Measurements from ENCODE around the gene EDIL3.

EDIL3 gene

DNA sequence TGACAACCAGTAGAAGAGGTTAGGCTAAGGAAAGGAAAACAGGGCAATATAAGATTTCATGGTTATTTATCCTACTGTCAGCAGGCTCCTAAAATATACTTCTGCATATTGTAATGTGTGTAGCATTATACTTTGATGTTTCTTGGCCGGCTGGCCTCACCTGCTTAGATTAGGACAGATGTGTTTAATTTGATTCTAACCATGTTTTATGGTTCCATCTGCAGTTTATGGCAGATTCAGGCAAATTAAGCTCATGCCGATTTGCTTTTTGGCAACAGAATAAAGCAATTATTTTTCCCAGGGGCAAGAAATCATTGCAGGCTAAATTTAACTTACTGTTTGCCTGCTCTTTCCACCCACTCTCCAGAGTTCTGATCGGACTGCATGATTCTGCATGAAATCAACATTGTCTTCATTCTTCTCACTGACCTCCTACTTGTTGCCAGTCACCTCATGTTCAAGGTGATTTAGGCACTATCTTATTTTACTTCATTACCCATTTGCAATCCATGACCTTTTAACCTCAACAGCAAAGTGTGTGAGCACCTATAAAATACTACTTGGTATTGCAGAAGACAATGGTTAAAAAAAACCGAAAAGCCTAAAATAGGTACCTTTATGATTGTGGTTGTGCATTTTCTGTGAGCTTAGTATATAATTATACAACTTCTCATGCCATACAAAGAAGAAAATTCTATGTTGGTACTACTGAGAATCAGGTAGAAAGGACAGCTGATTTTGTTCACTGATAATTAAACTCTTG is 125.2 kb downstream of the EDIL3 start:
- no peak for DNase-seq (ENCODE audit: low spot score)

DNA sequence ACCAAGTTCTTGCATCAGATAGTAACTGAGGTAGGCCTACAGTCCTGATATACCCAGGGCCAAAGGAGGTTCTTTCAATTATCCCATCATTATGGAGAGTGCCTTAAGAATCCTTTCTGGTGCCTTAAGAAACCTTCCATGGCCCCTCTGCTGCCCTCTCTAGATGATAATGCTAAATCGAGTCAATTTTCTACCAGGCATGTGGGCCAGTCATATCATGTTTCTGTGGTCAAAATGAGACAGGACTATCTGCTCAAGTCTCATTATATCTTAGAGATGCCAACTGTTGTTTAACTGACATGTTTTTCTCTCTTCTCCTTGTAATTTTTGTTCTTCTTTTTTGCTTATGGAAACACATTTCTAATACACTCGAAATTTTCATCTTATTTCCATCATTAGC is 127.6 kb downstream of the EDIL3 start:
- no peak for DNase-seq (ENCODE audit: low spot score)

- DNase-seq (ENCODE audit: low spot score), result peak; percentile 20
Measured at GRCh38 chr5:84255315-84255714, 129.4 kb downstream of the EDIL3 start.

DNA sequence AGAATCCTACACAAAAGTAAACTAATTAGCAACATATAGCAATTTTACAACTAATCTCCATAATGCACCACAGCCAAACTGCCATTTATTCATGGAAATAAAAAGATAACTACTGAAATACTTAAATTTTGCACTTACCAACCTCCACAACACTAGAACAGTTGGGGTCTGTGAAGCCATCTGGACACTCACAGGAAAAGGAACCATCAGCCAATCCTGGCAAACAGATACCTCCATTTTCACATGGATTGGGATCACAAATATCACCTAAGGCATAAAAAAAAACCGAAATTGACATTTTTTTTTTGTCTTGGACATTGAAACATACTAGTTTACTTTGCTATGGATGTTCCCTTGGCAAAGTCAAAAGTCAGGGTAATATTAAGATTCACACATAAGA is 130.7 kb downstream of the EDIL3 start:
- no peak for DNase-seq (ENCODE audit: low spot score)

GRCh38 chr5:84251503-84251902 is 133.2 kb downstream of the EDIL3 start:
- DNase-seq (ENCODE audit: low spot score), result no peak

DNA sequence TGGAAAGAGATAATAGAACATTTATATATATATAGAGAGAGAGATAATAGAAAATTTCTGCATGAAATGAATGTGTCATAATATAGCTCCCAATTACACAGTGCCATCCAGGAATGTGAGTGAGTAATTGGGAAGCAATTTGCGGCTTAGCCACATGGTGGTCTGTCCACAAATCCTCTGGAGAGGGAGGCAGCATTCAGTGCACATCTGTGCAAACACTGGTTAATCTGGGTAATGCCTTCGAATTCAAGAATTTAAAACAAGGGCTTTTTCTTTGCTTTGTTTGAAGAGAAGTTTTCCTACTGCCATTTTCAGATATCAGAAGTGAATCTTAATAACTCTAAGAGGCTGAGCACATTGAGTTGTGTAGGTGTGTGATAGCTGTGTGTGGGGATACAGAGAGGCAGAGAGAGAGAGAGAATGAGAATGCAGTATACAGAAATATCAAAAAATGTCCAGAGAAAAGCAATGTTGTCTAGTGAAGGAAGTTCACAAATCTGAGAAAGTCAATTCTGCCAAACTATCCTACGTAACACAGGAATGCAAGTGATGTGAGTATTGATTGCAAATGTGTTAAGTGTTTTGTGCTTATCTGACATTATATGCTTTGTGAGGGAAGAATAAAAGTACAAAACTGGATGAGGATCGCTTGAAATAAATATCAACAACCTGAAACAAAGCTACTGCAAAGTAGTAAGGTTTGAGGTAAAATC is 134.6 kb downstream of the EDIL3 start:
- peak; percentile 65 for DNase-seq (ENCODE audit: low spot score)

- DNase-seq (ENCODE audit: low spot score), result no peak
Measured at GRCh38 chr5:84248013-84248412, 136.7 kb downstream of the EDIL3 start.

DNA sequence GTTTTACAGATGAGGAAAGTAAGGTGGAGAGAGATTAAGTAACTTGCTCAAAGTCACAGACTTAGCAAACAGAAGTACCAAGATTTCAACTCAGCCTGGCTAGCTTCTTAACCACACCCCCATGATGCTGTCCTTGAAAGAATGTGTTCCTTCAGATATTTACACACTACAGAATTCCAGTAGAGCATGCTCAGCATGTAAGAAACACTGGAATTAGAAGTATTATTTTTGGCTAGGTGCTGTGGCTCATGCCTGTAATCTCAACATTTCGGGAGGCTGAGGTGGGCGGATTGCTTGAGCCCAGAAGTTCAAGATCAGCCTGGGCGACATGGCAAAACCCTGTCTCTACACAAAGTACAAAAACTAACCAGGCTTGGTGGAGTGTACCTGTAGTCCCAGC is 142.4 kb downstream of the EDIL3 start:
- DNase-seq (ENCODE audit: low spot score), result no peak

- no peak for DNase-seq (ENCODE audit: low spot score)
Measured at GRCh38 chr5:84239494-84239893, 145.2 kb downstream of the EDIL3 start.

DNA sequence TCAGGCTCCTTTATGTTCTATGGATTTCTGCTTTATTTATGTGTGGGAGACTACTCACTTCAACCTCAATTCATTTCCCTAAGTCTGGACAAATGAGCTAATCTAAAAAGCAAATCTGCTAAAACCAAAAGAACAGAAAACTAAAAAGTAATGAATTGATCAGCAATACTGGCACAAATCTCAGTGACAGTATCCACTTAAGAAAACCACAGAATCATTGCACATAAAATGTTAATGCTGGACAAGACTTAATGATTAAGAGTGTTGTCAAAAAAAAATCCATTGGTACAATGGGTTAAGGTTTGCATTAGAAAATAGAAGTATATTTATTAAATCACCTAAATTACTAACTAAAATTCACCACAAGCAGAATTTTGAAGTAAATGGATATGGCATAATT is 147.6 kb downstream of the EDIL3 start:
- no peak for DNase-seq (ENCODE audit: low spot score)

- no peak for DNase-seq (ENCODE audit: low spot score)
Measured at GRCh38 chr5:84231433-84231832, 153.2 kb downstream of the EDIL3 start.

- no peak for DNase-seq (ENCODE audit: low spot score)
Measured at GRCh38 chr5:84229045-84229444, 155.6 kb downstream of the EDIL3 start.

- no peak for DNase-seq (ENCODE audit: low spot score)
Measured at GRCh38 chr5:84228266-84228665, 156.4 kb downstream of the EDIL3 start.

DNA sequence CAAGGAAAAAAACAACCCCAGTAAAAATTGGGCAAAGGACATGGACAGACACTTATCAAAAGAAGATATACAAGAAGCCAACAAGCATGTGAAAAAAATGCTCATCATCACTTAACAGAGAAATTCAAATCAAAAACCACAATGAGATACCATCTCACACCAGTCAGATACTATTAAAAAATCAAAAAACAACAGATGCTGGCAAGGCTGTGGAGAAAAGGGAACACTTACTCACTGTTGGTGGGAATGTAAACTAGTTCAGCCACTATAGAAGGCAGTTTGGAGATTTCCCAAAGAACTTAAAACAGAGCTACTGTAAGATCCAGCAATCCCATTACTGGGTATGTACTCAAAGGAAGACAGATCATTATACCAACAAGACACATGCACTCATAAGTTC is 157.4 kb downstream of the EDIL3 start:
- DNase-seq (ENCODE audit: low spot score), result no peak

DNA sequence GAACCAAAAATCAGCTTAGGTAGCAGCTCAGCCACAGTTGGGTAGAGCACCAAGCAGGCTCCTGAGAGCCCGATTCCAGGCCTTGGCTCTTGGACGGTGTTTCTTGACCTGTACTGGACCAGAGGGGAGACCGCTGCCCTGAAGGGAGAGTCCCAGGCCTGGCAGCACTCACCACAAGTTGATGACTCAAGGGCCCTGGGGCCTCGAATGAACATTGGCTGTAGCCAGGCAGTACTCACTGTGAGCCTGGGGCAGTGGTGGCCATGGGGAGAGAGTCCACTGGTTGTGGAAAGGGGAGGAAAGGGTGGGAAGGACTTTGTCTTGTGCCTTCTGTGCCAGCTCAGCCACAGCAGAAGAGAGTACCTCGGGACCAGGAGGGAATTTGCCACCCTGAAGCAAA is 166.1 kb downstream of the EDIL3 start:
- no peak for DNase-seq (ENCODE audit: low spot score)

- no peak for DNase-seq (ENCODE audit: low spot score)
Measured at GRCh38 chr5:84215521-84215920, 169.2 kb downstream of the EDIL3 start.

DNA sequence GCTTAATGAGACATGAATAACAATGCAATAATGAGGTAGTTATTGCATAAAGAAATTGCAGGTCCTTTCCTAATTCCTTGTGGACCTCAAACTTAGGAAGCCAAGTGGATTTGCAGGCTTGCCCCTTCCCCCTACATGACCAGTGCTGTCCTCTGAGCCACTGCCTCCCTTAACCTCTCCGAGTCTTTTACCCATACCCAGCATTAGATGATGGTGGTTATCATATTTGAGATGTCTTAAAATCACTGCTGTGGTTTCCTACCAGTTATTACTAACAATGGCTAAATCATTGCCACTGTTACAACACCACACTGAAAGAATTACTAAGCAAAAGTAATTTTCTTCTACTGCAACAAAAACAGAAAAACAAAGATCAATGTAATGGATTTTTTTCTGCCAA is 170.8 kb downstream of the EDIL3 start:
- no peak for DNase-seq (ENCODE audit: low spot score)

DNA sequence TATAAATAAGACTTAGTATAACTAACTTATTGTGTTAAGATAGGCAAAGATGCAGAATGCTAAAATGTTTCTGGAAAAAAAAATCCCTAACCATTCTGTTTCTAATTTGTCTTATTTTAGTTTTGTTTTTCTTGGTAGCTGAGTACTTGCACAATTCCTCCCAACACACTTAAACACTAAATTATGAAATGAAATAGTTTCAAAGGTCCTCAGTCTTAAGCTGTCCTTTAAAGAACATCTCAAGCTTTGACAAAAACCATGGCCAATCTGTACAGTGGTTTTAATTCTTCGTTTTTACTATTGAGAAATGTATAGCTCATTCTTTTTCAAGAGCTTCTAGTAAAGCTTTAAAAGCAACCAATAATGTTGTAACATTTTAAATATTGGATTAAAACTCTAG is 171.5 kb downstream of the EDIL3 start:
- DNase-seq (ENCODE audit: low spot score), result no peak

DNA sequence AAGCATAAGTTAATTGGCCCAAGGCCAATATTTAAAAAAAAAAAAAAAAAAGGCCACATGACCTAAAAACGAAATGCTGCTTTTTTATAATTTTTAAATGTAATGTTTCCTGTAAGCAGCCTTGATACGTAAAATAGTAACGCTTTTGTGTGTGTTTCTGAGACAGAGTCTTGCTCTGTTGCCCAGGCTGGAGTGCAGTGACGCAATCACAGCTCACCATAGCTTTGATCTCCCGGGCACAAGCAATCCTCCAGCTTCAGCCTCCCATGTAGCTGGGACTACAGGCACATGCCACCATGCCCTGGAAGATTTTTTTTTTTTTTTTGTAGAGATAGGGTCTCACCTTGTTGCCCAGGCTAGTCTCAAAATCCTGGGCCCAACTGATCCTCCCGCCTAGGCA is 179.9 kb downstream of the EDIL3 start:
- no peak for DNase-seq (ENCODE audit: low spot score)

GRCh38 chr5:84202136-84202535 is 182.5 kb downstream of the EDIL3 start:
- no peak for DNase-seq (ENCODE audit: low spot score)

DNA sequence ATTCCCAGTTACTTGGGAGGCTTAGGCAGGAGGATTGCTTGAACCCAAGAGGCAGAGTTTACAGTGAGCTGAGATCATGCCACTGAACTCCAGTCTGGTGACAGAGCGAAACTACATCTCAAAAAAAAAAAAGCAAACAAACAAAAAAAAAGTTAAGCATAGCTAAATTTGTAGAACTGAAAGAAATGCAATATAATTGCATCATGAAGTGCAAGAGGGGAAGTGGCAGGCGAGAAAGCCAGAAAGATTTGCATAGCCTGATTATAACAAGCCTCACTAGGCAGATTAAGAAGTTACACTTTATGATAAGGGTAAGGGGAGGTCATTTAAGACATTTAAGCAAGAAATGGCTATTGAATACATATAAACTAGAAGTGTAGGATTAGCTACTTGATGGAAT is 187.1 kb downstream of the EDIL3 start:
- no peak for DNase-seq (ENCODE audit: low spot score)

DNA sequence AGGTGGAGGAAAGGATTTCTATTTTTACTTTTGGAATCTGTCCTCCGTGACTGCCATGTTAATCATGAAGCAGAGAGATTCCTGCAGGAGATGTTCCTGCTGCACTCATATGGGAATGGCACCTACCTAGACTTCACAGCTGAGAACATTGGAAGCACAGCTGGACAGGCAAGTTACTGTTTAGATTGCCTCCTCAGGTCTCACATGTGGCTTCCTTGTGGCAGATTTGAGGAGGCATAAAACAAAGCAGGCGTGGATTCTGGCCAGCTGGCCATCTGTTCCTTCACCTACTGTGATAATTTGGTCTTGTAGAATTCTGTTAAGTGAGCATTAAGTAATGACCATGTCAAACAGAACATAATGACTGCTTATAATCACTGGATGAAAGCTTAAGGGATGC is 193.4 kb downstream of the EDIL3 start:
- no peak for DNase-seq (ENCODE audit: low spot score)

DNA sequence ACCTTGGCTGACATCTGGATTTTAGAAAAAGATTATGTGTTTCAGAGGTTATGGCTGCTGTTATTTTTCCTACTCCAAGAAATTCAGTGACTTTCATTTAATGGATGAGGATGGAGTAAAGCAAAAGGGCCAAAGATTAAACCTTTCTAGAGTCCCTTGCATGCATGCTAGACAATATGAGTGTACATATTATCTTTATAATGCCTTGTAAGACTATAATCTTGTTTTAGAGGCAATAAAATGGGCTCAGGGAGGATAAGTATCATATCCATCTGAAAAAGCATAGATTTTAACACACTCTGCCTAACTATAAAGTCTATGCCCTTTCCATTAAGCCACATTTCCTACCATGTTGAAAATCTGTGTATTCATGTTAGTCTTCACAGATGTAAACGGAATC is 199.8 kb downstream of the EDIL3 start:
- no peak for DNase-seq (ENCODE audit: low spot score)

DNA sequence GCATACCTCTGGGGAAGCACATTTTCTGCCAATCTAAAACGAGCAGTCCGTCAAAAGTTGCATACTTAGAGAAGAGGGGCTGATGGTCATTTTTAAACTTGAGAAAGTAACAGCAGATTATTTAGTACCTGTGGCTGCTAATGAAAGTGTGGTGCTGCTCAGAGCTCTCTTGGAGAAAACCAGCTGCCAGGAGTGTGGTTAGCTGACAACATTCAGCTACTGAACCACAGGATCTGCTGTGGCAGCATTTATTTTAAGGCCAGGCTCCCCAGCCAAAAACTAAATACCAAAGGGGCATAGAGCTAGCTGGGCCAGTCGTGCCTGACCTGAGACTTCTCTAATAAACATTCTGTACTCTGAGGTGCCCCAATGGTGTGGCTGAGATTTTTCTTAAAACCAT is 203.6 kb downstream of the EDIL3 start:
- no peak for DNase-seq (ENCODE audit: low spot score)

All from D341Med (cell line).